Fibroblast of lung (primary cell): Measurements from ENCODE around the gene JAZF1.

Experiments used
- CTCF ChIP-seq, 2 donors: IDR thresholded peaks in 1 of 2; conservative IDR thresholded peaks in 1 of 2; 1 replicate in 1 of 2; 2 replicates in 1 of 2; pipeline ENCODE4 v1.5.1; 2011 to 2012; ENCODE audit warnings: low read length in 2 of 2, control low read depth in 1 of 2, inconsistent platforms in 1 of 2, low read depth in 1 of 2, mild to moderate bottlenecking in 1 of 2
- EZH2 ChIP-seq: IDR thresholded peaks from 2 replicates; pipeline ENCODE4 v1.5.1; 2012; ENCODE audit warnings: low read length, control low read depth, mild to moderate bottlenecking; ENCODE audit errors: missing control alignments

- no peak for TF ChIP-seq CTCF (conservative IDR thresholded peaks at IDR 0.05 in 1 of 2, IDR thresholded peaks at IDR 0.05 in 1 of 2; ENCODE audit: low read depth in 1 of 2, low read length in 2 of 2)
- TF ChIP-seq EZH2 = no peak
Measured at GRCh38 chr7:27922907-27923641, 257.5 kb downstream of the JAZF1 start.
